ENCODE results near the gene ERP27.

Gene ERP27

GRCh38 chr12:14878488-14878887, 59.8 kb downstream of the ERP27 start:
- no peaks in the 10 kb centered on the region for H4K20me1 ChIP-seq (ENCODE audit: insufficient read depth, low read length)
- no peak overlapping the region for H3K4me3 ChIP-seq (ENCODE audit: low read depth, low read length, poor library complexity, severe bottlenecking)
- no peak for TF ChIP-seq EZH2 (IDR thresholded peaks at IDR 0.05; ENCODE audit: borderline replicate concordance, low read length)
- TF ChIP-seq CTCF (IDR thresholded peaks at IDR 0.05; ENCODE audit: low read length), result no peak
- no peaks in the 10 kb centered on the region for H3K9me2 ChIP-seq (ENCODE audit: low read depth, low read length)
- H3K36me3 ChIP-seq (ENCODE audit: insufficient read depth, low read length), result no peaks in the 10 kb centered on the region
- no peaks in the 10 kb centered on the region for H3F3A ChIP-seq (ENCODE audit: insufficient read depth, low read length)
- H2AFZ ChIP-seq (ENCODE audit: low read length), result no peak overlapping the region
- H3K27ac ChIP-seq (ENCODE audit: low read depth, low read length, poor library complexity, severe bottlenecking), result no peak overlapping the region
- no peaks in the 10 kb centered on the region for H3K27me3 ChIP-seq (ENCODE audit: insufficient read depth, low read length)
- H3K79me2 ChIP-seq (ENCODE audit: insufficient read depth, low read length), result no peaks in the 10 kb centered on the region
- H3K9me3 ChIP-seq (ENCODE audit: low read length), result peaks cover 4% of the 10 kb centered on the region
- H3K4me2 ChIP-seq (ENCODE audit: low read length), result no peak overlapping the region
- H3K4me1 ChIP-seq (ENCODE audit: insufficient read depth, low read length, severe bottlenecking), result peaks cover 19% of the 10 kb centered on the region
- no peak overlapping the region for H3K9ac ChIP-seq (ENCODE audit: low read length)

- Histone ChIP-seq H3K4me3 (ENCODE audit: low read depth, low read length, poor library complexity, severe bottlenecking) (no peak overlapping the region), H2AFZ (ENCODE audit: low read length) (no peak overlapping the region), H3K27me3 (ENCODE audit: insufficient read depth, low read length) (no peaks in the 10 kb centered on the region), H4K20me1 (ENCODE audit: insufficient read depth, low read length) (no peaks in the 10 kb centered on the region), H3K4me2 (ENCODE audit: low read length) (no peak overlapping the region), H3K79me2 (ENCODE audit: insufficient read depth, low read length) (no peaks in the 10 kb centered on the region), H3K9me2 (ENCODE audit: low read depth, low read length) (no peaks in the 10 kb centered on the region), H3K4me1 (ENCODE audit: insufficient read depth, low read length, severe bottlenecking) (peaks cover 18% of the 10 kb centered on the region), H3K36me3 (ENCODE audit: insufficient read depth, low read length) (no peaks in the 10 kb centered on the region), H3K9ac (ENCODE audit: low read length) (no peak overlapping the region), H3K27ac (ENCODE audit: low read depth, low read length, poor library complexity, severe bottlenecking) (no peak overlapping the region), H3F3A (ENCODE audit: insufficient read depth, low read length) (no peaks in the 10 kb centered on the region), H3K9me3 (ENCODE audit: low read length) (peaks cover 4% of the 10 kb centered on the region)
- TF ChIP-seq EZH2 (IDR thresholded peaks at IDR 0.05; ENCODE audit: borderline replicate concordance, low read length) (no peak), CTCF (IDR thresholded peaks at IDR 0.05; ENCODE audit: low read length) (no peak)
These were observed 61.5 kb downstream of the ERP27 start for GRCh38 chr12:14876833-14877232.

- Histone ChIP-seq H3K27me3 (ENCODE audit: insufficient read depth, low read length) (no peaks in the 10 kb centered on the region), H3K79me2 (ENCODE audit: insufficient read depth, low read length) (no peaks in the 10 kb centered on the region), H3K4me3 (ENCODE audit: low read depth, low read length, poor library complexity, severe bottlenecking) (no peak overlapping the region), H3K36me3 (ENCODE audit: insufficient read depth, low read length) (no peaks in the 10 kb centered on the region), H3K4me2 (ENCODE audit: low read length) (no peak overlapping the region), H3K9ac (ENCODE audit: low read length) (no peak overlapping the region), H3K27ac (ENCODE audit: low read depth, low read length, poor library complexity, severe bottlenecking) (no peak overlapping the region), H2AFZ (ENCODE audit: low read length) (no peak overlapping the region), H4K20me1 (ENCODE audit: insufficient read depth, low read length) (no peaks in the 10 kb centered on the region), H3F3A (ENCODE audit: insufficient read depth, low read length) (no peaks in the 10 kb centered on the region), H3K9me2 (ENCODE audit: low read depth, low read length) (no peaks in the 10 kb centered on the region), H3K9me3 (ENCODE audit: low read length) (no peaks in the 10 kb centered on the region), H3K4me1 (ENCODE audit: insufficient read depth, low read length, severe bottlenecking) (peaks cover 4% of the 10 kb centered on the region)
- TF ChIP-seq EZH2 (IDR thresholded peaks at IDR 0.05; ENCODE audit: borderline replicate concordance, low read length) (no peak), CTCF (IDR thresholded peaks at IDR 0.05; ENCODE audit: low read length) (no peak)
These were observed 63.5 kb downstream of the ERP27 start for GRCh38 chr12:14874882-14875281.

Data from OCI-LY1 (cell line).